ENCODE data around the gene CXCL14.

CXCL14 gene

GRCh38 chr5:135578685-135579341 is at the start of gene CXCL14:
Gene CXCL14 (minus strand): TSS chr5:135578991. CDS start chr5:135578778, 213 bp downstream.
- DNase-seq (ENCODE audit: low read depth in 2 of 2): no peak

GRCh38 chr5:135626636-135627035 is 47.8 kb upstream of the CXCL14 start:
- DNase-seq (ENCODE audit: low read depth in 2 of 2): no peak

- no peak for DNase-seq (ENCODE audit: low read depth in 2 of 2)
These were observed 47.2 kb upstream of the CXCL14 start for GRCh38 chr5:135625961-135626360.

GRCh38 chr5:135625486-135625885 is 46.7 kb upstream of the CXCL14 start:
- DNase-seq (ENCODE audit: low read depth in 2 of 2): no peak

- DNase-seq (ENCODE audit: low read depth in 2 of 2): no peak
These were observed 46.3 kb upstream of the CXCL14 start for GRCh38 chr5:135625061-135625460.

- DNase-seq (ENCODE audit: low read depth in 2 of 2): no peak
These were observed 44.5 kb upstream of the CXCL14 start for GRCh38 chr5:135623186-135623715.

- DNase-seq (ENCODE audit: low read depth in 2 of 2): no peak
These were observed 36.9 kb upstream of the CXCL14 start for GRCh38 chr5:135615581-135616260.

GRCh38 chr5:135615171-135615570 is 36.4 kb upstream of the CXCL14 start:
- DNase-seq (ENCODE audit: low read depth in 2 of 2): no peak

GRCh38 chr5:135609981-135610380 is 31.2 kb upstream of the CXCL14 start:
- no peak for DNase-seq (ENCODE audit: low read depth in 2 of 2)

- DNase-seq (ENCODE audit: low read depth in 2 of 2): no peak
These were observed 30.1 kb upstream of the CXCL14 start for GRCh38 chr5:135608761-135609443.

- no peak for DNase-seq (ENCODE audit: low read depth in 2 of 2)
These were observed 29.6 kb upstream of the CXCL14 start for GRCh38 chr5:135608361-135608760.

- DNase-seq (ENCODE audit: low read depth in 2 of 2): no peak
These were observed 27.6 kb upstream of the CXCL14 start for GRCh38 chr5:135606431-135606830.

- no peak for DNase-seq (ENCODE audit: low read depth in 2 of 2)
These were observed 26.4 kb upstream of the CXCL14 start for GRCh38 chr5:135605221-135605620.

GRCh38 chr5:135604056-135604455 is 25.3 kb upstream of the CXCL14 start:
- DNase-seq (ENCODE audit: low read depth in 2 of 2): no peak

GRCh38 chr5:135602882-135603721 is 24.3 kb upstream of the CXCL14 start:
- no peak for DNase-seq (ENCODE audit: low read depth in 2 of 2)

- no peak for DNase-seq (ENCODE audit: low read depth in 2 of 2)
These were observed 22.7 kb upstream of the CXCL14 start for GRCh38 chr5:135601466-135601865.

- DNase-seq (ENCODE audit: low read depth in 2 of 2): no peak
These were observed 22.2 kb upstream of the CXCL14 start for GRCh38 chr5:135600971-135601381.

- DNase-seq (ENCODE audit: low read depth in 2 of 2): no peak
These were observed 21.4 kb upstream of the CXCL14 start for GRCh38 chr5:135600152-135600570.

- DNase-seq (ENCODE audit: low read depth in 2 of 2): no peak
These were observed 20.8 kb upstream of the CXCL14 start for GRCh38 chr5:135599421-135600151.

GRCh38 chr5:135598691-135599395 is 20.1 kb upstream of the CXCL14 start:
- no peak for DNase-seq (ENCODE audit: low read depth in 2 of 2)

All from activated CD8-positive, alpha-beta memory T cell treated with anti-CD3 and anti-CD28 coated beads for 4 hours (primary cell).